Measurements from ENCODE around the gene SYNC. TPM values are rescaled to one million over a fixed set of nuclear protein-coding genes. Genes with fewer than 3 reads are reported as not detected.

The SYNC gene
- total and polyA plus RNA-seq, 2 of the 8 experiments (the other 6 are each of a cell fraction or from before 2014, with no cell fraction given), result 0.06 to 0.17 TPM

DNA sequence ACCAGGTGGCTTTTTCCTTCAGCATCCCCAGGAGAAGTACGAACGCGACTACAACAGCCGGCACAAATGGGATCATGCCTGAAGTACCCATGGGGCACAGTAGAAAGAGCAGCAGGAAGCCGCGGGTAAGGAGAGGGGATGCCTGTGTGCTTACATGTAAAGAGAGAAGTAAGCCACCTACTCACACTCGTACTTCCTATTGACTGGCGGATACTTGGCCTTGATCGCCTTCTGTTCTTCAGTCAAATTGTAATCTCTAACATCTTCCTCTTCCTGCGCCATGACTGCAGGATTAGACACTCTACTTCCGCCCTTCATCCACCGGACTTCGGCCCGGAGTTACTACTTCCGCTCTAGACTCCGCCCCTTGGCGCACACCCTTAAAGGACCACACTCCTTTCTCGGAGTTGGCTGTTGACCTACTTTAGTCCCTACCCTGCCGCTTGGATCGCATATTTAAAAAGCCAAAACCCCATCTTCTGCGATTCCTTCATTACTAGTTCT, 52.3 kb downstream of the SYNC start, which contains the start of gene ZBTB8OS (continued):
- TF ChIP-seq NRF1 (IDR thresholded peaks at IDR 0.05; ENCODE audit: low read depth, low read length), result no peak
- TF ChIP-seq, protein P1, sequence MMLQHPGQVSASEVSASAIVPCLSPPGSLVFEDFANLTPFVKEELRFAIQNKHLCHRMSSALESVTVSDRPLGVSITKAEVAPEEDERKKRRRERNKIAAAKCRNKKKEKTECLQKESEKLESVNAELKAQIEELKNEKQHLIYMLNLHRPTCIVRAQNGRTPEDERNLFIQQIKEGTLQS (IDR thresholded peaks at IDR 0.05; ENCODE audit: insufficient read depth, low read depth, low read length), result no peak
- no peak for TF ChIP-seq E2F6 (IDR thresholded peaks at IDR 0.05)
- TF ChIP-seq HDAC6 (IDR thresholded peaks at IDR 0.05; ENCODE audit: low read depth, low read length), result no peak
- no peak for TF ChIP-seq MAFK (IDR thresholded peaks at IDR 0.05; ENCODE audit: low read depth, low read length)
- TF ChIP-seq SP1 (IDR thresholded peaks at IDR 0.05; ENCODE audit: low read depth, low read length), result no peak
- peak; percentile 86 for TF ChIP-seq TBP (IDR thresholded peaks at IDR 0.05; ENCODE audit: low read depth, low read length)
- TF ChIP-seq TAF1 (IDR thresholded peaks at IDR 0.05; ENCODE audit: low read depth, low read length), result peak; percentile 87
- TF ChIP-seq TCF12 (IDR thresholded peaks at IDR 0.05; ENCODE audit: low read depth, low read length), result no peak
- TF ChIP-seq TAF7 (optimal IDR thresholded peaks at IDR 0.05; ENCODE audit: borderline replicate concordance, low read depth, low read length), result peak; percentile 26
- TF ChIP-seq POLR2A (IDR thresholded peaks at IDR 0.05; ENCODE audit: control extremely low read depth in 1 of 2, low read depth in 2 of 2, low read length in 2 of 2), result peak; percentile 94 to 95
- TF ChIP-seq CTBP2 (IDR thresholded peaks at IDR 0.05; ENCODE audit: borderline replicate concordance, insufficient read depth, insufficient read length, low read length), result no peak
- TF ChIP-seq KDM5A (IDR thresholded peaks at IDR 0.05; ENCODE audit: low read length), result peak; percentile 82; the same call in 1 of the 2 replicates
- no peak for TF ChIP-seq SIX5 (IDR thresholded peaks at IDR 0.05; ENCODE audit: low read depth, low read length)
- TF ChIP-seq JUN (IDR thresholded peaks at IDR 0.05; ENCODE audit: low read depth, low read length), result no peak
- peak; percentile 27 for TF ChIP-seq ASH2L (IDR thresholded peaks at IDR 0.05; ENCODE audit: low read length)
- TF ChIP-seq YY1 (IDR thresholded peaks at IDR 0.05; ENCODE audit: low read depth, low read length), result no peak; the same call in 1 of the 2 replicates
- TF ChIP-seq SP2 (IDR thresholded peaks at IDR 0.05; ENCODE audit: low read length), result no peak
- no peak for TF ChIP-seq RXRA (IDR thresholded peaks at IDR 0.05; ENCODE audit: insufficient read depth, low read depth, low read length)
- no peak for TF ChIP-seq RFX5 (IDR thresholded peaks at IDR 0.05; ENCODE audit: borderline replicate concordance, low read depth, low read length)
- no peak for TF ChIP-seq USF2 (IDR thresholded peaks at IDR 0.05; ENCODE audit: low read length)
- TF ChIP-seq POU5F1 (IDR thresholded peaks at IDR 0.05; ENCODE audit: low read depth, low read length), result no peak
- TF ChIP-seq NANOG (IDR thresholded peaks at IDR 0.05; ENCODE audit: insufficient read depth, low read depth, low read length, poor library complexity, severe bottlenecking), result no peak
- no peak for TF ChIP-seq KDM1A (IDR thresholded peaks at IDR 0.05; ENCODE audit: borderline replicate concordance, low read length)
- TF ChIP-seq SP4 (IDR thresholded peaks at IDR 0.05; ENCODE audit: low read length), result no peak; the same call in 1 of the 2 replicates
